Gastroesophageal sphincter (tissue), 4 donors: ENCODE results near the gene POP4. TPM values are rescaled to one million over a fixed set of nuclear protein-coding genes. Genes with fewer than 3 reads are reported as not detected.

Experiments
- ATAC-seq: fragments of 150-250 bp; one replicate; pipeline ENCODE4 v1.9.1; 2016; ENCODE audit warnings: mild to moderate bottlenecking, moderate library complexity
- H3K27ac ChIP-seq, 4 donors: fragments of 200-600 bp; sonication (generic) in 3 of 4; 1 replicate in 3 of 4; 2 replicates in 1 of 4; pipeline ENCODE4 v1.5.1; 2016 to 2019
- H3K27me3 ChIP-seq: fragments of 200-600 bp; sonication (generic); one replicate; pipeline ENCODE4 v1.5.1; 2019
- H3K36me3 ChIP-seq, 2 donors: fragments of 200-600 bp; sonication (generic); one replicate each; pipeline ENCODE4 v1.5.1; 2019; ENCODE audit warnings: control low read depth in 1 of 2
- H3K4me1 ChIP-seq, 3 donors: fragments of 200-600 bp; sonication (generic); 1 replicate in 2 of 3; 2 replicates in 1 of 3; pipeline ENCODE4 v1.5.1; 2016 to 2019; ENCODE audit warnings: control low read depth in 2 of 3
- H3K4me3 ChIP-seq, 2 donors: fragments of 200-600 bp; sonication (generic); one replicate each; pipeline ENCODE4 v1.5.1; 2019; ENCODE audit warnings: mild to moderate bottlenecking in 1 of 2, moderate library complexity in 1 of 2
- H3K9me3 ChIP-seq, 3 donors: fragments of 200-600 bp; sonication (generic); one replicate each; pipeline ENCODE4 v1.5.1; 2017 to 2019; ENCODE audit warnings: control low read depth in 2 of 3
- CTCF ChIP-seq, 4 experiments: fragments of 200-600 bp in 2 of 4; fragments of 450-650 bp in 2 of 4; sonication (generic) in 1 of 4; IDR thresholded peaks; one replicate each; pipeline ENCODE4 v1.5.1; 2017 to 2019; ENCODE audit warnings: antibody characterized with exemption in 4 of 4, mild to moderate bottlenecking in 2 of 4, moderate library complexity in 2 of 4
- EP300 ChIP-seq: sonication (generic); formaldehyde crosslinking; IDR thresholded peaks from one replicate; pipeline ENCODE4 v1.6.1; 2017; ENCODE audit warnings: antibody characterized with exemption, mild to moderate bottlenecking
- POLR2A ChIP-seq, 2 donors: fragments of 450-650 bp; IDR thresholded peaks; one replicate each; pipeline ENCODE4 v1.6.1; 2017; ENCODE audit warnings: antibody characterized with exemption in 2 of 2, mild to moderate bottlenecking in 2 of 2, moderate library complexity in 1 of 2
- POLR2AphosphoS5 ChIP-seq: sonication (generic); formaldehyde crosslinking; IDR thresholded peaks from one replicate; pipeline ENCODE4 v1.6.1; 2017; ENCODE audit warnings: antibody characterized with exemption
- WGBS, 2 donors: methylation state at CpG; one replicate each; pipeline ENCODE4 v1.1.5; 2018; ENCODE audit warnings: low coverage in 1 of 2; 5-methylcytosine and 5-hydroxymethylcytosine counted together
- total RNA-seq, 4 donors: library from RNA; depleted of rRNA; stranded (reverse); fragments of >200 nt; gene quantifications; one replicate each; pipeline ENCODE4 v1.1.0, GENCODE V29; 2016

The POP4 gene
- total RNA-seq, 4 donors from 2014 or later = 41.4 to 79.7 (median 61.7) TPM

GRCh38 chr19:29616541-29616940, 10.5 kb downstream of the POP4 start:
- TF ChIP-seq CTCF (IDR thresholded peaks at IDR 0.05) = no peak
- no peak for TF ChIP-seq EP300
- TF ChIP-seq POLR2AphosphoS5 = no peak
- TF ChIP-seq POLR2A (IDR thresholded peaks at IDR 0.05) = no peak
- no peak overlapping the region for H3K4me3 ChIP-seq
- no peak overlapping the region for H3K27ac ChIP-seq
- H3K9me3 ChIP-seq = no peaks in the 10 kb centered on the region
- peaks cover 0 to 58% of the 10 kb centered on the region in 2 donors for H3K36me3 ChIP-seq
- 80 to 100% methylated on average over 1 of the region's 16 CpGs for WGBS, 2 donors
- no peak for ATAC-seq
- no peaks in the 10 kb centered on the region for H3K4me1 ChIP-seq
- peaks cover 9% of the 10 kb centered on the region for H3K27me3 ChIP-seq

GRCh38 chr19:29617366-29618266, 11.5 kb downstream of the POP4 start:
- Histone ChIP-seq H3K4me1 (no peaks in the 10 kb centered on the region), H3K9me3 (no peaks in the 10 kb centered on the region), H3K27me3 (peaks cover 20% of the 10 kb centered on the region), H3K27ac (no peak overlapping the region), H3K4me3 (no peak overlapping the region), H3K36me3 (peaks cover 0 to 47% of the 10 kb centered on the region in 2 donors)
- TF ChIP-seq POLR2AphosphoS5 (no peak), EP300 (no peak), CTCF (IDR thresholded peaks at IDR 0.05) (no peak), POLR2A (IDR thresholded peaks at IDR 0.05) (no peak)
- 60 to 80% methylated on average over 2 to 6 of the region's 16 CpGs for WGBS, 2 donors
- ATAC-seq = no peak

GRCh38 chr19:29618434-29618833, 12.4 kb downstream of the POP4 start:
- H3K4me3 ChIP-seq = no peak overlapping the region
- TF ChIP-seq POLR2AphosphoS5 = no peak
- no peak for TF ChIP-seq EP300
- no peak for TF ChIP-seq POLR2A (IDR thresholded peaks at IDR 0.05)
- no peak for TF ChIP-seq CTCF (IDR thresholded peaks at IDR 0.05)
- H3K27ac ChIP-seq = no peak overlapping the region
- no peaks in the 10 kb centered on the region for H3K9me3 ChIP-seq
- H3K4me1 ChIP-seq = no peaks in the 10 kb centered on the region
- peaks cover 0 to 39% of the 10 kb centered on the region in 2 donors for H3K36me3 ChIP-seq
- no peak for ATAC-seq
- WGBS, 2 donors = 80% methylated on average over 1 of the region's 7 CpGs; no CpG with 5 or more reads in 1 of the 2 donors
- H3K27me3 ChIP-seq = peaks cover 26% of the 10 kb centered on the region

GRCh38 chr19:29618871-29619270, 12.8 kb downstream of the POP4 start:
- WGBS, 2 donors = 30 to 67% methylated on average over 1 to 2 of the region's 7 CpGs
- Histone ChIP-seq H3K4me3 (no peak overlapping the region), H3K9me3 (no peaks in the 10 kb centered on the region), H3K27ac (no peak overlapping the region), H3K4me1 (no peaks in the 10 kb centered on the region), H3K27me3 (peaks cover 26% of the 10 kb centered on the region), H3K36me3 (peaks cover 0 to 34% of the 10 kb centered on the region in 2 donors)
- no peak for TF ChIP-seq EP300
- TF ChIP-seq CTCF (IDR thresholded peaks at IDR 0.05) = no peak
- TF ChIP-seq POLR2AphosphoS5 = no peak
- TF ChIP-seq POLR2A (IDR thresholded peaks at IDR 0.05) = no peak
- ATAC-seq = no peak

GRCh38 chr19:29620931-29621351, 14.9 kb downstream of the POP4 start:
- H3K27ac ChIP-seq = no peak overlapping the region
- no peaks in the 10 kb centered on the region for H3K4me1 ChIP-seq
- 52 to 65% methylated on average over 2 to 12 of the region's 15 CpGs for WGBS, 2 donors
- no peak overlapping the region for H3K4me3 ChIP-seq
- peaks cover 0 to 14% of the 10 kb centered on the region in 2 donors for H3K36me3 ChIP-seq
- no peaks in the 10 kb centered on the region for H3K9me3 ChIP-seq
- TF ChIP-seq EP300 (no peak), POLR2A (IDR thresholded peaks at IDR 0.05) (no peak), CTCF (IDR thresholded peaks at IDR 0.05) (no peak), POLR2AphosphoS5 (no peak)
- peaks cover 26% of the 10 kb centered on the region for H3K27me3 ChIP-seq
- no peak for ATAC-seq
